Kidney capillary endothelial cell (primary cell): Measurements from ENCODE around the gene AKAP6.

Experiments
- DNase-seq: peaks from one replicate; pipeline ENCODE4 v3.0.0-alpha.2; 2018; ENCODE audit warnings: low spot score

AKAP6 gene

GRCh38 chr14:32669391-32669790 is 340.3 kb downstream of the AKAP6 start:
- no peak for DNase-seq

- no peak for DNase-seq
These were observed 346.3 kb downstream of the AKAP6 start for GRCh38 chr14:32675433-32675832.

GRCh38 chr14:32677129-32677780 is 348.2 kb downstream of the AKAP6 start:
- no peak for DNase-seq

DNA sequence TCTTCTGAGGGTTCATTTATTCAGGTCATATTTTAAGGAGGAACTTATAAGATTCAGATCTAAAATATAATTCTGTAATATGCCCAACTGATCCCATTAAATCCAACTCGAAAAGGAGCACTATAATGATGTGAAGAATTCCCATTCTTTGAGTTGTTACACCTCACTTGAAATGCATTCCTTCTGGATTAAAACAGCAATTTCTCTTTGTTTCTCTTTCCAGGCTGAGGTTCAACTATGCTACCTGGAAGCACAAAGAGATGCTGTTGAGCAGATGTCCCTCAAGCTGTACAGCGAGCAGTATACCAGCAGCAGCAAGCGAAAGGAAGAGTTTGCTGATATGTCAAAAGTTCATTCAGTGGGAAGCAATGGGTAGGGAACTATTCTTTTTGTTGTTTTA is 349.0 kb downstream of the AKAP6 start:
- DNase-seq, result no peak

DNA sequence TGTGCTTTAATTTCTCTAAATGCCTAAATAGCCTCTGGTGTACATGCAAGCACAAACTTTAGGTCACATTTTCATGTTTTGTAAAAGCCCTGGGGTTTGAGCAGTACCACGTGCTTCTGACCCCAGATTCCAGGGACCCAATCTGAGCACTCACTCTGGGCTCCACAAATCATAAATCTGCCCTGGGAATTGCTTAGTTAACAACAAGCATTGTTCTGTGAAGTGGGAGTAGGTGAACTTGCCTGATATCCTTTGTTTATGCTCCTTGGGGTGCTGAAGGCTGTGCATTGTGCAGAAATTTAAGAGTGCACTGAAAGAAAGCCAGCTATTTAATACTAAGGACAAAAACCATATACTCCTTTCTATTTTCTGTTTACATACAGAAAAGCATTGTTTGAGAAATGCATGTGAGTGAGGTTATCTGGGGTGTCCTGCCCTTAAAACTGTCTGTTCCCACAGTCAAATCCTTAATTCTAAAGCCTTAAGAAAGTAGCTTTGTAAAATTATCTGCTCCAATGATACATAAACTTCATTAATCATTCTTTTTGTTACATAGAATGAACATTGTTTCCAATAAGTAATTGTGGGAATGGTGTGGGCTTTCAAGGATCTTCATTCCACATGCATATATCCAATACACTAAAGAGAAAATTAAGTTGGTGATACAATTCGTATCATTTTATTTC is 351.0 kb downstream of the AKAP6 start:
- no peak for DNase-seq

DNA sequence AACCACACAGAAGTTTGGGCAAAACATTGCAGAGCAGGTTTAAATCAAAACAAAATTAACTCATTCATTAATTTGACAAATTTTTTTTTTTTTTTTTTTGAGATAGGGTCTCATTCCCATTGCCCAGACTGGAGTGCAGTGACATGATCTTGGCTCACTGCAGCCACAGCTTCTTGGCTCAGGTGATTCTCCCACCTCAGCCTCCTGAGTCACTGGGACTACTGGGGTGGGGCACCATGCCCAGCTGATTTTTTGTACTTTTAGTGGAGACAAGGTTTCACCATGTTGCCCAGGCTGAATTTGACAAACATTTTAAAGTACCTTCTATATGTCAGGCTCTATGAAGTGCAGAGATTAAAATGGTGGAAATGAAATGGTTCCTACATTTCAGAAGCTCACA is 352.5 kb downstream of the AKAP6 start:
- no peak for DNase-seq

- DNase-seq, result no peak
These were observed 353.1 kb downstream of the AKAP6 start for GRCh38 chr14:32682214-32682613.

DNA sequence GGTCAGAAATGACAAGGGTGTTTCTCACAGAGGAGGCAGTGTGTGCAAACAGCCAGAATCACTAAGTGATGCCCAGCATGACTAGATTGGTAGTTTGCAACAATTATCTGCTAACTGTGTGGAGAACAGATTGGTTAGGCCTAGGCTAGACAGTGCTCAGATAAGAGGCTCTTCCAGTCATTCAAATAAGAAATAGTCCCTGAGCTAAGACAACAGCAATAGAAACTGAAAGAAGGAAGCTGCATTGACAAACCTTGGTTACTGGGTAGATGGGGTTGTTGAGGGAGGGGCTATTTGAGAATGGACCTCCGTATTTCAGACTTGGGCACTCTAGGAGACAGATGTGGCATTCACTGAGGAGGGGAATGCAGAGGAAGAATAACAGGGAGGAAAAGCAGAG is 354.6 kb downstream of the AKAP6 start:
- DNase-seq, result no peak

GRCh38 chr14:32688941-32689340 is 359.8 kb downstream of the AKAP6 start:
- DNase-seq, result no peak

GRCh38 chr14:32692441-32692840 is 363.3 kb downstream of the AKAP6 start:
- DNase-seq, result no peak

DNA sequence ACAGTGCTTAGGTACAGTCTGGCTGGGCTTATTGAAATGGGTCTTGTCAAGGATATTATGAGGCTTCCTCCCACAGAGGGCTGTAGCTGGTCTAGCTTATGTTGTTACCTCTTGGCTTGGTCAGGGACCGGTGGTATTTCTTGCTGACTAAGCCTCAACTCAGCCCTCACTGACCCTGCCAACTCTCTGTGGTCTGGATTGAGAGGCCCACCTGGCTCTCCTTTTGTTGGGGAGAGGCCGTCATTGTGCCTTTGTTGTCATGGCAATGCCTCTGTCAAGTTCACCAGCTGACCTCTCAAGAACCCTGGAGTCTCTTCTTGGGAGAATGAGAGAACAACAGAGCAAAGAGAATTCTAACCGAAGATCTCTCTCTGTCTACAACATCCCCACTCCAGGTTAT is 364.0 kb downstream of the AKAP6 start:
- DNase-seq, result no peak

DNA sequence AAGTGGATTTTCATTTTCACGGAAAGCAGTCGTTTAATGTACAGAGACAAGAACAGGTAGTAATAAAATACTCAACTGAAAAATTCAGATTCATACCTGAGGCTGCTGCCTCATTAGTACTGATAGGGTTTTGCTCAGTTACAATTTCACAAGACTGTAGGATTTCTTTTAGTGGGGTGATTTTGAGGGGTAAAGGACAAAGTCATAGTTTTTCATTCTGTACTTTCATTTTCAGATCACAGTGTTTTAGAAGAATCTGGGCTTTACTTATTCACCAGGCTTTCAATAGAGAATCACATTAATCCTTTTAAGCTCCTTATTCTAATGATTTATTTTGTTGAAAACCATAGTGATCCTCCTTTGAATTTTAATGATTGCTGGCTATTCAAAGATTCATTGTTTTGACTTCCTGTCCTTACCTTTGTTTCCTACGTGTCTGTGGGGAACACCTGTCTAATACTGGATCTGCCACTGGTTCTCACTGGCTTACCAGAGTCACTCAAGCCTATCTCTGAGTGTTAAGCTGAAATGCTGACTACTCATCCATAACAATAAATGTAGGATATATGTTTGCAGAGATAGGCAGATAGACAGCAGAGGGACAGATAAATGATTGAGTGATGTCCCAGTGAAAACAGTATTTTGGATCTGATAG is 365.8 kb downstream of the AKAP6 start:
- no peak for DNase-seq

GRCh38 chr14:32696325-32697091 is 367.4 kb downstream of the AKAP6 start:
- DNase-seq, result no peak

GRCh38 chr14:32697114-32697513 is 368.0 kb downstream of the AKAP6 start:
- DNase-seq, result peak; percentile 4

- peak; percentile 73 for DNase-seq
These were observed 368.6 kb downstream of the AKAP6 start for GRCh38 chr14:32697704-32698103.

DNA sequence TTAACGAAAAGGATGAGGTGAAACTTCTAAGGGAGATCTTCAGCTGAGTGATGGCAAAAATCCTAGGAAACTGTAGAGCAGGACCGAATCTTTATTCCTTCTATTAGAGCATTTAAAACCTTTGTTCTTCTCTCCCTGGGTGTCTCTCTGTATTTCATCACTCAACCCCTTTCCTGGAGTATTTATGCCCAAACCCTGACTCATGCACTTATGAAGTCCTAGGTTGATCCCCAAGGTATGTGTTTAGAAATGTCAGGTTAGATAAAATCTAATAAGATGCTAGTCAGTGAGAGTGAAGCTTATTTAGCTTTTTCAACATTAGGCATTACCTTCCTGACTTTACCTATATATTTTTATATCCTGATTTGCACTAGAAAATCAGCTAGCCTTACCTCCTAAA is 369.7 kb downstream of the AKAP6 start:
- no peak for DNase-seq

DNA sequence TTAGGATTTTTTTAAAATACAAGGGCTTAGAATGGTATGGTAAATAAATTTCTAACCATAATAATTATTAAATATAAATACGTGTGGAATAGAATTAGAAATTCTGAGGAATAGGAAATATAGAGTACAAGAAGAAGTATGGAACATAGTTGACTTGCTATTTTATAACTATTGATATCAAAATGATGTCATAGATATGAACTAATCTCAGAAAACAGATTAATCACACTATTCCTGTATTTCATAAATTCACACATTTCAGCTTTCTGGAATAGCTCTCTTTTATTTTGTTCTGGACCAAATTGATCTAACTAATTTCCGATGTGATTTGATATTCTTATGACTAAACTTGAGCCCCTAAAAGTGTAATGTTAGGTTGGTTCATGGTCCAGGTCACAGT is 372.4 kb downstream of the AKAP6 start:
- no peak for DNase-seq

DNA sequence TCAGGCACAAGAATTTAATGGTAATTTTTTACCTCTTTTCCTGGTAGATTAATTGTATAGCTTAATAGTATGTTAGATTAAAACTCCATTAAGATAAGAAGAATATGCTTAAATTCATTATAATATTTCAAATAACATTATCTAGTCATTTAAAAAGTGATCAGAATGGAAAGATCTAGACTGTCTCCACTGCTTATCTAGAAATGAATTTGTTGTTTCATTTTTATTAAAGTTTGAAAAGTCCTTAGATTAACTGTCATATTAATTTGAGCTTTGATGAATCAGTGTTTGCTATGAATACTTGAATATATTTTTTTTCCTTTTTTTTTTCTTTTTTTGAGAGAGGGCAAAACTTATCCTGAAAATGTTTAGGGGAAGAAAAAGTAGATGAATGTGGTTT is 373.0 kb downstream of the AKAP6 start:
- DNase-seq, result no peak

- DNase-seq, result peak; percentile 87
These were observed 373.5 kb downstream of the AKAP6 start for GRCh38 chr14:32702562-32702961.

GRCh38 chr14:32703183-32703621 is 374.1 kb downstream of the AKAP6 start:
- no peak for DNase-seq

DNA sequence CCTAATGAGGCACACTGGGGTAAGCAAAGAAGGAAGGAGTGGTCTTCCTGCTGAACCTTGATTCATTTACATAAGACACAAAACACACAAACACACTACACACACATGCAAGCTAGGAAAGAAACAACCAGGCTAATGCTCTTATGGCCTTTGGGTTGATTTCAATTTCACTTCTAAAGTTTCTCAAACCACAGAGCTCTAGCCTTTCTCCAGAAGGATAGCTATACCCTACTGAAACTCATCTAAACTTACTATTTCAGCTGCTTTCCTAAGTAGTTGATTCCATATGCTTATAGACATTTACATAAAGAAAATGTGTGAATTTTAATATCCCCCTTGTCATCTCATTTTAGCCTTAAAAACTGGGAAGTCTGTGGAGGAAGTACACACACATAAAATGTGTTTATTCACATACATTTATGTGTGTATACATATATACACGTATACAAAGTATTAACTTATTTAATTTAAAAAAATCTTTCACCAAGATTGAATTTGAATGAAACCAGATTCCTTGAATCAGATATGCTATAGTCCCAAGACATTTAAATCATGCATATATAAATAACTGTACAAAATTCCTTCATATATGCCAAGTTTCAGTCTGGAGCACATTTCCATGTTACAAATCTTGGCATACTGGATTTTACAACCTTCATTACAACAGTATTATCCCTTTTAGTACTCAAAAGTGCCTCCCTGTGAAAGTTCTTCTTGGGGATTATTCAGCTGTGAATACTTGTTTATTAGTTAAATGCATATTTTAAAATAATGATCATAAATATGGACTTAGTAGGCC is 377.8 kb downstream of the AKAP6 start:
- DNase-seq, result no peak
